Prostate gland (tissue), 2 donors: Measurements from ENCODE around the gene RBM6.

Experiments used
- POLR2A ChIP-seq: fragments of 450-650 bp; IDR thresholded peaks from one replicate; pipeline ENCODE4 v1.6.1; 2016; ENCODE audit warnings: antibody characterized with exemption, mild to moderate bottlenecking
- TF ChIP-seq, protein P1 (sequence below), 4 experiments: fragments of 200-600 bp in 2 of 4; fragments of 450-650 bp in 2 of 4; sonication (generic) in 2 of 4; IDR thresholded peaks; 1 replicate in 3 of 4; 2 replicates in 1 of 4; pipeline ENCODE4 v1.5.1; 2016 to 2019; ENCODE audit warnings: antibody characterized with exemption in 4 of 4, mild to moderate bottlenecking in 2 of 4, moderate library complexity in 2 of 4

DNA sequence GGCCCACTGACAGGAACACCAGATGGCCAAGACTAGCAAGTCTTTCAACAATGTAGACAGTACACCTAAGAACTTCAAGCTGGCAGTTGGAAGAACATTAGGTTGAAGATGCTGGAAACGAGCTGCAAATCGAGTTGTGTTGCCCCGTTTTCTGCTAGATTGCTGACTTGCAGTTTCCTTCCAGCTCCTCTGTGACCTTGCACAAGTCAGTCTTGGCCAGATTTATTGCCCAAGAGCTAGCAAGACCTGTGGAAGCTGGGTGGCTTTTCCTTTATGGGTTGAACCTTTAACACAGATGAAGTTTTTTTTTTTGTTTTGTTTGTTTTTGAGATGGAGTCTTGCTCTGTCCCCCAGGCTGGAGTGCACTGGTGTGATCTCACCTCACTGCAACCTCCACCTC is 2.9 kb upstream of the RBM6 start:
- TF ChIP-seq, protein P1, sequence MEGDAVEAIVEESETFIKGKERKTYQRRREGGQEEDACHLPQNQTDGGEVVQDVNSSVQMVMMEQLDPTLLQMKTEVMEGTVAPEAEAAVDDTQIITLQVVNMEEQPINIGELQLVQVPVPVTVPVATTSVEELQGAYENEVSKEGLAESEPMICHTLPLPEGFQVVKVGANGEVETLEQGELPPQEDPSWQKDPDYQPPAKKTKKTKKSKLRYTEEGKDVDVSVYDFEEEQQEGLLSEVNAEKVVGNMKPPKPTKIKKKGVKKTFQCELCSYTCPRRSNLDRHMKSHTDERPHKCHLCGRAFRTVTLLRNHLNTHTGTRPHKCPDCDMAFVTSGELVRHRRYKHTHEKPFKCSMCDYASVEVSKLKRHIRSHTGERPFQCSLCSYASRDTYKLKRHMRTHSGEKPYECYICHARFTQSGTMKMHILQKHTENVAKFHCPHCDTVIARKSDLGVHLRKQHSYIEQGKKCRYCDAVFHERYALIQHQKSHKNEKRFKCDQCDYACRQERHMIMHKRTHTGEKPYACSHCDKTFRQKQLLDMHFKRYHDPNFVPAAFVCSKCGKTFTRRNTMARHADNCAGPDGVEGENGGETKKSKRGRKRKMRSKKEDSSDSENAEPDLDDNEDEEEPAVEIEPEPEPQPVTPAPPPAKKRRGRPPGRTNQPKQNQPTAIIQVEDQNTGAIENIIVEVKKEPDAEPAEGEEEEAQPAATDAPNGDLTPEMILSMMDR (IDR thresholded peaks at IDR 0.05), result no peak
- no peak for TF ChIP-seq POLR2A
